ENCODE results near the gene LSP1.

GRCh38 chr11:1863352-1864216 is 10.7 kb downstream of the LSP1 start:
- TF ChIP-seq POLR2A (IDR thresholded peaks at IDR 0.05; ENCODE audit: low read depth, low read length), result no peak; the same call in 1 of the 2 replicates
- peak; percentile 24; the same call in 1 of the 2 replicates for TF ChIP-seq POLR2AphosphoS5 (IDR thresholded peaks at IDR 0.05; ENCODE audit: low read depth, low read length)
- no peak for TF ChIP-seq TAF1 (IDR thresholded peaks at IDR 0.05; ENCODE audit: low read depth, low read length)
- no peak for TF ChIP-seq SPI1 (IDR thresholded peaks at IDR 0.05; ENCODE audit: low read depth, low read length)
- TF ChIP-seq POU2F2 (IDR thresholded peaks at IDR 0.05; ENCODE audit: low read depth, low read length), result no peak

Measured in GM12891 (cell line).